Measurements from ENCODE around the gene DGKE.

DGKE gene

DNA sequence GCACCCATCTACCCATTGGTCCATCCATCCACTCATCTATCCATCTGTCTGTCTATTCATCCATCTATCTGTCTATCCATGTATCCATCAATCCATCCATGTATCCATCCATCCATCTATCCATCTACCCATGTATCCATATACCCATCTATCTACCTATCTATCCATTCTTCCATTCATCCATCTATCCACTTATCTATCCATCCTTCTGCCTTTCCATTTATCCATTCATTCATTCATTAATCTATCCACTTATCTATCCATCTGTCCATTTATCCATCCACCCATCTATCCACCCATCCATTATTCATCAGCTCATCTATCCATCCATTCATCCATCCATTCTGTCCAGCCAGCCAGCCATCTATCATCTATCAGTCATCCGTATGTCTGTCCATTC, 58.4 kb downstream of the DGKE start:
- no peak for DNase-seq

- DNase-seq, result no peak
These were observed 59.6 kb downstream of the DGKE start for GRCh38 chr17:56893503-56893902.

GRCh38 chr17:56894859-56895455, 61.0 kb downstream of the DGKE start:
- DNase-seq, result no peak

DNA sequence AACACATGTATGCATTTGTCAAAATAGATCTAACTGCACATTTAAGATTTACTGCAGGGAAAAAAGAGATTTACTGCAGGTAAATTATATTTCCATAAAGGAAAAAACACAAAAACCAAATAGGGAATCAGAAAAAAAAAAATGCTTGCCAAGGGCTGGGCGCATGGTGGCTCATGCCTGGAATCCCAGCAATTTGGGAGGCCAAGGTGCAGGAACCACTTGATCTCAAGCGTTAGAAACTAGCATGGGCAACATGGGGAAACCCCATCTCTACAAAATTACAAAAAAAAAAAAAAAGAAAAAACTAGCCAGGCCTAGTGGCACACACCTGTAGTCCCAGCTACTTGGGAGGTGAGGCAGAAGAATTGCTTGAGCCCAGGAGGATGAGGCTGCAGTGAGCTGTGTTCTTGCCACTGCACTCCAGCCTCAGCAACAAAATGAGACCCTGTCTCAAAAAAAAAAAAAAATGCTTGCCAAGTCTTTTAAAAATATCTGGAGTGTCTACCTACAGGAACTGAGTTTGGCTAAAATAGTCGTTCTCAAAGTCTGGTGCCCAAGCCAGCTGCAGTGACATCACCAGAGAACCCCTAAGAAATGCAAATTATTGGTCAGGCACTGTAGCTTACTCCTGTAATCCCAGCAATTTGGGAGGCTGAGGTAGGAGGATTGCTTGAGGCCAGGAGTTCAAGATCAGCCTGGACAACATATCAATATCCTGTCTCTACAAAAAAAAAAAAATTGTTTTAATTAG, 62.4 kb downstream of the DGKE start:
- DNase-seq, result no peak

- DNase-seq, result no peak
These were observed 63.0 kb downstream of the DGKE start for GRCh38 chr17:56896968-56897359.

- no peak for DNase-seq
These were observed 63.9 kb downstream of the DGKE start for GRCh38 chr17:56897646-56898424.

GRCh38 chr17:56898874-56899273, 64.9 kb downstream of the DGKE start:
- DNase-seq, result peak; percentile 59

DNA sequence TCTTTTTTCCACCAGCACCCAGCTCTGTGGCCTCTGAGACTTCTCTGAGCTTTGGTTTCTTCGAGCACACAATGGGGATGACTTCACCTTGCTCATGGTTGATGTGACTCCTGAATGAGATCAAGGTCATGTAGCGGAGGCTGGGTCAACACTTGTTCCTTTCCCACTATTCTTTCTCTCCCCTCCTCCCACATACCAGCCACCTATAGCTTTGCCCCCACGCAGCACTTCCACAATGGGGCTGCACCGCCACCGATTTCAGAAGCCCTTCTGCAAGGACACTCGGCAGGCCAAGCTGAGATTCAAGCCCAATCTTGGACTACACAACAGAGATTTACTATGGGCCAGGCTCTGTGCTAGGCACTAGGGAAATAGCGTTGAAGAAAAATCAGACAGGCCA, 65.5 kb downstream of the DGKE start:
- peak; percentile 28 for DNase-seq

DNA sequence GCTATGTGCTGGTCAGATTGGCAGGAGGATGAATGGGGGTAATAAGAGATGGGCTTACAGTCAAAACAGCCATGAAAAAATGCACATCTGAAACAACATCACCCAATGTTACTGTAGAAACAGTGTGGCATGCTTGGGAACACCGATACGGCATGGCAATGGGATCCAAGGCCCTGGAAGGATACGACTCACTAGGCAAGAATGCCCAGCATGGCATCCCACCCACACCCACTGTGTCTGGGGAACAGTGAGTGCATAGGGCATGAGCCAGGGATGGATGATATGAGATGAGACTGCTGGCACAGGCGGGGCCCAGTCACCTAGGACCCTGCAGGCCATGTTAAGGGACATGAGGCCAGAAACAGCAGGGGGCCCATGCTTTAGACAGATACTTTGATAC, 68.4 kb downstream of the DGKE start:
- DNase-seq, result no peak

DNA sequence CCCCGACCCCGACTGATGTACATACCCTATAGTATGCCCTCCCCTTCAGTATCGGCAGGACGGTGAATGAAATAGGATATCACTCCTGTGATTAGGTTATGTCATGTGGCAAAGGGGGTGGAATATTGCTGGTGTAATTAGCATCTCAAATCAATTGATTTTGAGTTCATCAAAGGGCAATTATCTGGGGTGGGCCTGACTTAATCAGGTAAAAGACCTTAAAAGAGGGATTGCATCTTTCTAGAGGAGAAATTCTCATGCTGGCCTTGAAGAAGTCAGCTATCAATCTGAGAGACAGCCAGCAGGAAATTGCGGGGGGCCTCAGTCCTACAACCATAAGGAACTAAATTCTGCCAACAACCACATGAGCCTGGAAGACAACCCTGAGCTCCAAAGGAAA, 69.6 kb downstream of the DGKE start:
- DNase-seq, result no peak

- no peak for DNase-seq
These were observed 74.1 kb downstream of the DGKE start for GRCh38 chr17:56908001-56908542.

GRCh38 chr17:56909742-56910508, 76.0 kb downstream of the DGKE start:
- no peak for DNase-seq

DNA sequence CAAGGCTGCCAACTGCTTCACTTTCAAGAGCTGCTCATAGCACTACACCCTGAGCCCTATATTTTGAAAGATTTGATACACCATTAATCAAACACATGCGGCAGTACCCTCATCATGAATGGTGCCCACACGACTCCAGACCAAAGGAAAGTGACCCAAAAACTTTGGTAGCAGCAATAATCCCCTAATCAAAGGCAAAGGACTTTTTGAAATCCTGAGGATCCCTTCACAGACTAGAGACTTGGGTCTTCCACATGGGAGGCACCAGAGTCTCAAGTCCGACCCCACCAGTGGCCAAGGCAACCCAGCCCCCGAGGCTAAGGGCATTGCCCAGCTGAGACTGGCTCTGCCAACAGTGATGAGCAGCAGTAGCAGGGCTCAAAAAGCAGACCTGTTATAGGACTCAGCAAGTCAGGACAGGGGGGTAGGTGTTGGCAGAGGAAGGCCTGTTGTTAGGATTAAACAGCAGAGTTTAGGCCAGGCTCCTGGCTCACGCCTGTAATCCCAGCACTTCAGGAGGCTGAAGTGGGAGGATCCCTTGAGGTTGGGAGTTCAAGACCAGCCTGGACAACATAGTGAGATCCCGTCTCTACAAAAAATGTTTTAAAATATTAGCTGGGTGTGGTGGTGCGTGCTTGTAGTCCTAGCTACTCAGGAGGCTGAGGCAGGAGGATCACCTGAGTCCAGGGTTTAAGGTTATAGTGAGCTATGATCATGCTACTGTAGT, 76.7 kb downstream of the DGKE start:
- DNase-seq, result no peak

GRCh38 chr17:56912105-56912999, 78.4 kb downstream of the DGKE start:
- DNase-seq, result no peak

GRCh38 chr17:56913000-56913311, 79.0 kb downstream of the DGKE start:
- DNase-seq, result no peak

DNA sequence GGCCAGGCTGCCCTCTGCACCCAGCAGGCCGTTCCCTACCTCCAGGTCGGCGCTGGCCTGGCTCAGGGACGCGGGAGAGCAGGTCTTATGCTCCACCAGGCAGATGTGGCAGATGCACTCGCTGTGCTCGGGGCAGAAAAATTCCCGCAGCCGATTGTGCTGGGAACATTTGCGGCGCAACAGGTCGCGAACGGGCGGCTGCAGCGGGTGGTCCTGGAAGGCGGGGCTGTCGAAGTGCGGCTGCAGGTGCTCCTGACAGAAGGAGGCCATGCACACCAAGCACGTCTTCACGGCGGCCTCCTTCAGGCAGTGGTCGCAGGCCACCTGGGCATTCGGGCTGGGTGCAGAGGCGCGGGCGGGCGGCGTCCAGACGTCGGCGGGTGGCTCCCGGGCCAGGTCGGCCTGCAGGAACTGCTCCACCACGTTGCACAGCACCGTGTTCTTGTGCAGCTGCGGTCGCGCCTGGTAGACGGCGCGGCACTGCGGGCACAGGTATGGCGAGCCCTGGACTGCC, 79.5 kb downstream of the DGKE start:
- peak; percentile 69 for DNase-seq

- peak; percentile 94 for DNase-seq
These were observed 80.1 kb downstream of the DGKE start, which contains the start of gene TRIM25 for GRCh38 chr17:56913867-56914580. TSS of gene TRIM25 (minus strand) at chr17:56914049. CDS start at chr17:56913988, 61 bp downstream.

- no peak for DNase-seq
These were observed 80.8 kb downstream of the DGKE start for GRCh38 chr17:56914581-56915273.

DNA sequence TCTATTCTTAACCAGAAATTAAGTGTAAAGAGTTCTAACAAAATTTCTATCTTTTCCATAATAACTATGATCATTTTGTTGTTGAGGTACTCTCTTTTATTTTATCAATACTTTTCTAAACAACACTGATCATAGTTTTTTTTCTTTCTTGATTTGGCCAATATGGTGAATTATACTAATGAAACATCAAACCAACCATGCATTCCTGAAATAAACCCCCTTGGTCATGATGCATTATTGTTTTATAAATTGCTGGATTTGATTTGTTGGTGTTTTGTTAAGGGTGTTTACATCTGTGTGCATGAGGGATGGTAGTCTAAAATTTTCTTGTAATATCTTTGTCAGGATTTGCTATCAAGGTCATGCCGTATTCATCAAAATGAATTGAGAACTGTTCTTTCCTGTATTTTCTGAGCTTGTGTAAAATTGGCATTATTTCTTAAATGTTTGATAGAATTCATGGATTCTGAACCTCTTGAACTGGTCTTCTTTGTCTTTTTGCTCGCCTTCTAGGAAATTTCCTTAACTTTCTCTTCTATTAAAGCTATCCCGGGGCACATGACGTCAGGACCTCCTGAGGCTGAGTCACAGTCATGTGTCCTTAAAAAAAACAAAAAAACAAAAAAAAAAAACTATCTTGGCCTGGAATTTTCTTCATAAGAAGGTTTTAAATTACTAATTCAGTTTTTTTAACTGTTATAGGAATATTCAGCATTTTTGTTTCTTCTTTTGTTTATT, 83.8 kb downstream of the DGKE start:
- no peak for DNase-seq
